ENCODE results near the gene SLC2A11. TPM values are rescaled to one million over a fixed set of nuclear protein-coding genes. Genes with fewer than 3 reads are reported as not detected.

SLC2A11 gene
- total and polyA plus RNA-seq, 4 donors: 3.4 to 9.0 (median 4.3) TPM

DNA sequence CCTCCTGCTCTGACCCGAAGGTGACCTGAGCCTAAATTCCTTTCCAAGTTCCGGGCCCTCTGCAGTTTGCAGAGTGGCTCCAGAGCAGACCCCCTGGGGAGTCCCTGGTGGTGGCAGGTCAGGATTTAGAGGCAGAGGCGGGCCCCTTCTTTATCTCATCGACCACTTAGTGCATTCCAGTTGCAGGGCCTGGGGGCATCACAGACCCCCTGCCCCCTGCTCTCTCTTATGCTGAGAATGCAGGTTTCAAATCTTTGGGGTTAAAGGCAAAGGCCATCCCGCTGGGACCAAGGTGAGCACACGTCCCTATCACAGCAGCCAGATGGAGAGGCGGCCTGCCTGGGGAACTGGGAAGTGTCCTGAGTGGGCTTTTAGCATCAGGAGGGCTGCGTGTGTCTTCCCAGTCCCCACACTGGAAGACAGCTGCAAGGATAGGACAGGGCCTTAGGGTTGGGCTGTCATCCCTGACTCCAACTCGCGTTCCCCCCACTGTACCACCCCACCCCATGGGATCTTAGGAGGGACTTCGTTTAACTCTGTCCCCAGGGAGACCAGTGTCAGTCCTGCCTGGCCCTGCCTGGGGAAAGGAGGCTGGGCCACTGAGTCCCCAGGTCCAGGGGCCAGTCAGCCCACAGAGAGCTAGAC, 30.2 kb upstream of the SLC2A11 start:
- TF ChIP-seq GABPA (IDR thresholded peaks at IDR 0.05 in 1 of 2, conservative IDR thresholded peaks at IDR 0.05 in 1 of 2) (no peak), NR2F2 (IDR thresholded peaks at IDR 0.05) (no peak), FOXA1 (IDR thresholded peaks at IDR 0.05) (no peak), YY1 (IDR thresholded peaks at IDR 0.05) (no peak), HNF4A (conservative IDR thresholded peaks at IDR 0.05) (no peak), RAD21 (IDR thresholded peaks at IDR 0.05) (no peak), RXRA (IDR thresholded peaks at IDR 0.05) (no peak), HNF4G (IDR thresholded peaks at IDR 0.05) (no peak), EGR1 (IDR thresholded peaks at IDR 0.05; ENCODE audit: low read depth in 2 of 2) (no peak), JUND (IDR thresholded peaks at IDR 0.05) (no peak), TAF1 (conservative IDR thresholded peaks at IDR 0.05) (no peak)
- TF ChIP-seq, protein P1, sequence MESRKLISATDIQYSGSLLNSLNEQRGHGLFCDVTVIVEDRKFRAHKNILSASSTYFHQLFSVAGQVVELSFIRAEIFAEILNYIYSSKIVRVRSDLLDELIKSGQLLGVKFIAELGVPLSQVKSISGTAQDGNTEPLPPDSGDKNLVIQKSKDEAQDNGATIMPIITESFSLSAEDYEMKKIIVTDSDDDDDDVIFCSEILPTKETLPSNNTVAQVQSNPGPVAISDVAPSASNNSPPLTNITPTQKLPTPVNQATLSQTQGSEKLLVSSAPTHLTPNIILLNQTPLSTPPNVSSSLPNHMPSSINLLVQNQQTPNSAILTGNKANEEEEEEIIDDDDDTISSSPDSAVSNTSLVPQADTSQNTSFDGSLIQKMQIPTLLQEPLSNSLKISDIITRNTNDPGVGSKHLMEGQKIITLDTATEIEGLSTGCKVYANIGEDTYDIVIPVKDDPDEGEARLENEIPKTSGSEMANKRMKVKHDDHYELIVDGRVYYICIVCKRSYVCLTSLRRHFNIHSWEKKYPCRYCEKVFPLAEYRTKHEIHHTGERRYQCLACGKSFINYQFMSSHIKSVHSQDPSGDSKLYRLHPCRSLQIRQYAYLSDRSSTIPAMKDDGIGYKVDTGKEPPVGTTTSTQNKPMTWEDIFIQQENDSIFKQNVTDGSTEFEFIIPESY (IDR thresholded peaks at IDR 0.05): no peak
- TF ChIP-seq, protein P2, sequence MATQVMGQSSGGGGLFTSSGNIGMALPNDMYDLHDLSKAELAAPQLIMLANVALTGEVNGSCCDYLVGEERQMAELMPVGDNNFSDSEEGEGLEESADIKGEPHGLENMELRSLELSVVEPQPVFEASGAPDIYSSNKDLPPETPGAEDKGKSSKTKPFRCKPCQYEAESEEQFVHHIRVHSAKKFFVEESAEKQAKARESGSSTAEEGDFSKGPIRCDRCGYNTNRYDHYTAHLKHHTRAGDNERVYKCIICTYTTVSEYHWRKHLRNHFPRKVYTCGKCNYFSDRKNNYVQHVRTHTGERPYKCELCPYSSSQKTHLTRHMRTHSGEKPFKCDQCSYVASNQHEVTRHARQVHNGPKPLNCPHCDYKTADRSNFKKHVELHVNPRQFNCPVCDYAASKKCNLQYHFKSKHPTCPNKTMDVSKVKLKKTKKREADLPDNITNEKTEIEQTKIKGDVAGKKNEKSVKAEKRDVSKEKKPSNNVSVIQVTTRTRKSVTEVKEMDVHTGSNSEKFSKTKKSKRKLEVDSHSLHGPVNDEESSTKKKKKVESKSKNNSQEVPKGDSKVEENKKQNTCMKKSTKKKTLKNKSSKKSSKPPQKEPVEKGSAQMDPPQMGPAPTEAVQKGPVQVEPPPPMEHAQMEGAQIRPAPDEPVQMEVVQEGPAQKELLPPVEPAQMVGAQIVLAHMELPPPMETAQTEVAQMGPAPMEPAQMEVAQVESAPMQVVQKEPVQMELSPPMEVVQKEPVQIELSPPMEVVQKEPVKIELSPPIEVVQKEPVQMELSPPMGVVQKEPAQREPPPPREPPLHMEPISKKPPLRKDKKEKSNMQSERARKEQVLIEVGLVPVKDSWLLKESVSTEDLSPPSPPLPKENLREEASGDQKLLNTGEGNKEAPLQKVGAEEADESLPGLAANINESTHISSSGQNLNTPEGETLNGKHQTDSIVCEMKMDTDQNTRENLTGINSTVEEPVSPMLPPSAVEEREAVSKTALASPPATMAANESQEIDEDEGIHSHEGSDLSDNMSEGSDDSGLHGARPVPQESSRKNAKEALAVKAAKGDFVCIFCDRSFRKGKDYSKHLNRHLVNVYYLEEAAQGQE (IDR thresholded peaks at IDR 0.05): no peak
- TF ChIP-seq, protein P3, sequence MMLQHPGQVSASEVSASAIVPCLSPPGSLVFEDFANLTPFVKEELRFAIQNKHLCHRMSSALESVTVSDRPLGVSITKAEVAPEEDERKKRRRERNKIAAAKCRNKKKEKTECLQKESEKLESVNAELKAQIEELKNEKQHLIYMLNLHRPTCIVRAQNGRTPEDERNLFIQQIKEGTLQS (IDR thresholded peaks at IDR 0.05): no peak
- TF ChIP-seq, protein P4, sequence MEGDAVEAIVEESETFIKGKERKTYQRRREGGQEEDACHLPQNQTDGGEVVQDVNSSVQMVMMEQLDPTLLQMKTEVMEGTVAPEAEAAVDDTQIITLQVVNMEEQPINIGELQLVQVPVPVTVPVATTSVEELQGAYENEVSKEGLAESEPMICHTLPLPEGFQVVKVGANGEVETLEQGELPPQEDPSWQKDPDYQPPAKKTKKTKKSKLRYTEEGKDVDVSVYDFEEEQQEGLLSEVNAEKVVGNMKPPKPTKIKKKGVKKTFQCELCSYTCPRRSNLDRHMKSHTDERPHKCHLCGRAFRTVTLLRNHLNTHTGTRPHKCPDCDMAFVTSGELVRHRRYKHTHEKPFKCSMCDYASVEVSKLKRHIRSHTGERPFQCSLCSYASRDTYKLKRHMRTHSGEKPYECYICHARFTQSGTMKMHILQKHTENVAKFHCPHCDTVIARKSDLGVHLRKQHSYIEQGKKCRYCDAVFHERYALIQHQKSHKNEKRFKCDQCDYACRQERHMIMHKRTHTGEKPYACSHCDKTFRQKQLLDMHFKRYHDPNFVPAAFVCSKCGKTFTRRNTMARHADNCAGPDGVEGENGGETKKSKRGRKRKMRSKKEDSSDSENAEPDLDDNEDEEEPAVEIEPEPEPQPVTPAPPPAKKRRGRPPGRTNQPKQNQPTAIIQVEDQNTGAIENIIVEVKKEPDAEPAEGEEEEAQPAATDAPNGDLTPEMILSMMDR (IDR thresholded peaks at IDR 0.05; ENCODE audit: low read depth, low read length, missing input control): no peak
- TF ChIP-seq, protein P5, sequence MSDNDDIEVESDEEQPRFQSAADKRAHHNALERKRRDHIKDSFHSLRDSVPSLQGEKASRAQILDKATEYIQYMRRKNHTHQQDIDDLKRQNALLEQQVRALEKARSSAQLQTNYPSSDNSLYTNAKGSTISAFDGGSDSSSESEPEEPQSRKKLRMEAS (IDR thresholded peaks at IDR 0.05): no peak
- no peaks in the 10 kb centered on the region for H3K9me3 ChIP-seq (ENCODE audit: control insufficient read depth in 4 of 4, low read length in 3 of 4)
- no peak overlapping the region for H3K27ac ChIP-seq (ENCODE audit: low read depth in 1 of 2, low read length in 2 of 2)
- H3K27me3 ChIP-seq (ENCODE audit: control insufficient read depth in 4 of 4, insufficient read depth in 4 of 4, low read length in 3 of 4): no peaks in the 10 kb centered on the region
- no peak overlapping the region for H3K9ac ChIP-seq (ENCODE audit: low read depth in 1 of 2, low read length in 2 of 2)
- H3K4me3 ChIP-seq (ENCODE audit: low read depth in 1 of 3, low read length in 3 of 3): no peak overlapping the region
- 86% methylated on average over 11 of the region's 11 CpGs for WGBS
- DNase-seq (ENCODE audit: low spot score): no peak
- no peaks in the 10 kb centered on the region for H3K4me1 ChIP-seq (ENCODE audit: control insufficient read depth in 4 of 4, insufficient read depth in 4 of 4, low read length in 3 of 4)
- peaks cover 11 to 59% (median 26%) of the 10 kb centered on the region in 4 donors for H3K36me3 ChIP-seq (ENCODE audit: control insufficient read depth in 4 of 4, insufficient read depth in 3 of 4, low read depth in 1 of 4, low read length in 3 of 4)

All from liver (tissue), 9 donors.